Activated CD4-positive, alpha-beta T cell treated with anti-CD3 and anti-CD28 coated beads, Interleukin-2, Interleukin-4, amounts not matched to agents 100 ng/mL and 50 ng/mL, durations not matched to agents 16 hours and 8 hours (primary cell): ENCODE data around the gene LRRC7.

Source experiments
- DNase-seq: peaks from one replicate; pipeline ENCODE4 v3.0.0-alpha.2; 2020; ENCODE audit warnings: low spot score

The LRRC7 gene

GRCh38 chr1:69589799-69590198, 22.1 kb downstream of the LRRC7 start:
- no peak for DNase-seq

GRCh38 chr1:69592341-69592740, 24.6 kb downstream of the LRRC7 start:
- DNase-seq: no peak

GRCh38 chr1:69595486-69595885, 27.8 kb downstream of the LRRC7 start:
- no peak for DNase-seq

GRCh38 chr1:69611316-69611715, 43.6 kb downstream of the LRRC7 start:
- DNase-seq: no peak

GRCh38 chr1:69613414-69613813, 45.7 kb downstream of the LRRC7 start:
- no peak for DNase-seq

- DNase-seq: no peak
Measured at GRCh38 chr1:69638673-69639072, 71.0 kb downstream of the LRRC7 start.

- no peak for DNase-seq
Measured at GRCh38 chr1:69639159-69639558, 71.4 kb downstream of the LRRC7 start.

GRCh38 chr1:69643266-69643665, 75.5 kb downstream of the LRRC7 start:
- no peak for DNase-seq

- no peak for DNase-seq
Measured at GRCh38 chr1:69645477-69645876, 77.8 kb downstream of the LRRC7 start.

GRCh38 chr1:69648486-69648885, 80.8 kb downstream of the LRRC7 start:
- DNase-seq: no peak

- no peak for DNase-seq
Measured at GRCh38 chr1:69649383-69649990, 81.8 kb downstream of the LRRC7 start.

- no peak for DNase-seq
Measured at GRCh38 chr1:69650779-69651178, 83.1 kb downstream of the LRRC7 start.

- no peak for DNase-seq
Measured at GRCh38 chr1:69651656-69652055, 83.9 kb downstream of the LRRC7 start.

GRCh38 chr1:69657971-69658370, 90.2 kb downstream of the LRRC7 start:
- DNase-seq: no peak

- no peak for DNase-seq
Measured at GRCh38 chr1:69661686-69662085, 94.0 kb downstream of the LRRC7 start.

- DNase-seq: no peak
Measured at GRCh38 chr1:69662321-69662720, 94.6 kb downstream of the LRRC7 start.

GRCh38 chr1:69671363-69672010, 103.8 kb downstream of the LRRC7 start:
- DNase-seq: no peak

GRCh38 chr1:69673321-69673720, 105.6 kb downstream of the LRRC7 start:
- DNase-seq: no peak

- no peak for DNase-seq
Measured at GRCh38 chr1:69679965-69680364, 112.2 kb downstream of the LRRC7 start.

GRCh38 chr1:69686367-69686984, 118.8 kb downstream of the LRRC7 start:
- no peak for DNase-seq

- DNase-seq: no peak
Measured at GRCh38 chr1:69688193-69688592, 120.5 kb downstream of the LRRC7 start.

- no peak for DNase-seq
Measured at GRCh38 chr1:69691179-69691578, 123.5 kb downstream of the LRRC7 start.

- no peak for DNase-seq
Measured at GRCh38 chr1:69693921-69694675, 126.4 kb downstream of the LRRC7 start.
